Jurkat, Clone E6-1 (cell line): Measurements from ENCODE around the gene THSD8.

Experiments used
- DNase-seq: peaks from one replicate; pipeline ENCODE4 v3.0.0-alpha.2; 2011; ENCODE audit warnings: low read depth, low spot score
- H3K4me3 ChIP-seq: 2 replicates; pipeline ENCODE4 v1.5.1; 2011; ENCODE audit warnings: mild to moderate bottlenecking, low read length, control low read depth, moderate library complexity

THSD8 gene

GRCh38 chr19:12778017-12778904, 23.6 kb upstream of the THSD8 start:
- H3K4me3 ChIP-seq = peak overlapping the region; percentile 73
- no peak for DNase-seq

GRCh38 chr19:12778905-12779161, 23.0 kb upstream of the THSD8 start:
- H3K4me3 ChIP-seq = peak overlapping the region; percentile 73
- no peak for DNase-seq

- H3K4me3 ChIP-seq = peak overlapping the region; percentile 73; the same call in 1 of the 2 replicates
- no peak for DNase-seq
These were observed 22.5 kb upstream of the THSD8 start for GRCh38 chr19:12779162-12779993.

GRCh38 chr19:12782174-12782423, 19.8 kb upstream of the THSD8 start:
- no peak for DNase-seq

GRCh38 chr19:12782424-12783290, 19.2 kb upstream of the THSD8 start:
- peak overlapping the region; percentile 67 for H3K4me3 ChIP-seq
- DNase-seq = peak; percentile 79

More at GRCh38 chr19:12782174-12782423, 19.8 kb upstream of the THSD8 start:
- peak overlapping the region; percentile 67 for H3K4me3 ChIP-seq

- peak; percentile 76 for DNase-seq
- peak overlapping the region; percentile 67 for H3K4me3 ChIP-seq
These were observed 18.5 kb upstream of the THSD8 start for GRCh38 chr19:12783291-12783848.

- H3K4me3 ChIP-seq = peak overlapping the region; percentile 67
- DNase-seq = no peak
These were observed 17.9 kb upstream of the THSD8 start for GRCh38 chr19:12783849-12784393.

- H3K4me3 ChIP-seq = no peak overlapping the region
- no peak for DNase-seq
These were observed 17.4 kb upstream of the THSD8 start for GRCh38 chr19:12784394-12784870.

- DNase-seq = no peak
- no peak overlapping the region for H3K4me3 ChIP-seq
These were observed 16.9 kb upstream of the THSD8 start for GRCh38 chr19:12784871-12785430.

- no peak for DNase-seq
- no peak overlapping the region for H3K4me3 ChIP-seq
These were observed 16.3 kb upstream of the THSD8 start for GRCh38 chr19:12785431-12786031.

- H3K4me3 ChIP-seq = no peak overlapping the region
- no peak for DNase-seq
These were observed 15.6 kb upstream of the THSD8 start for GRCh38 chr19:12786141-12786870.

- no peak for DNase-seq
These were observed 14.9 kb upstream of the THSD8 start for GRCh38 chr19:12786952-12787351.

GRCh38 chr19:12787458-12787857, 14.4 kb upstream of the THSD8 start:
- H3K4me3 ChIP-seq = no peak overlapping the region
- DNase-seq = no peak

More at GRCh38 chr19:12786952-12787351, 14.9 kb upstream of the THSD8 start:
- H3K4me3 ChIP-seq = no peak overlapping the region

GRCh38 chr19:12788042-12788681, 13.7 kb upstream of the THSD8 start:
- H3K4me3 ChIP-seq = no peak overlapping the region

GRCh38 chr19:12788682-12789097, 13.2 kb upstream of the THSD8 start:
- no peak overlapping the region for H3K4me3 ChIP-seq
- DNase-seq = no peak

More at GRCh38 chr19:12788042-12788681, 13.7 kb upstream of the THSD8 start:
- no peak for DNase-seq

GRCh38 chr19:12789098-12789903, 12.6 kb upstream of the THSD8 start:
- no peak overlapping the region for H3K4me3 ChIP-seq
- DNase-seq = no peak
